Measurements from ENCODE around the gene MCM6. TPM values are rescaled to one million over a fixed set of nuclear protein-coding genes. Genes with fewer than 3 reads are reported as not detected.
"Not testable (repeated sequence)": the region's sequence is repeated elsewhere in the genome, so short reads cannot be mapped to it uniquely, and the experiment has no call there.

MCM6 gene
- total RNA-seq, 1 experiment from 2014 or later = 34.9 TPM

DNA sequence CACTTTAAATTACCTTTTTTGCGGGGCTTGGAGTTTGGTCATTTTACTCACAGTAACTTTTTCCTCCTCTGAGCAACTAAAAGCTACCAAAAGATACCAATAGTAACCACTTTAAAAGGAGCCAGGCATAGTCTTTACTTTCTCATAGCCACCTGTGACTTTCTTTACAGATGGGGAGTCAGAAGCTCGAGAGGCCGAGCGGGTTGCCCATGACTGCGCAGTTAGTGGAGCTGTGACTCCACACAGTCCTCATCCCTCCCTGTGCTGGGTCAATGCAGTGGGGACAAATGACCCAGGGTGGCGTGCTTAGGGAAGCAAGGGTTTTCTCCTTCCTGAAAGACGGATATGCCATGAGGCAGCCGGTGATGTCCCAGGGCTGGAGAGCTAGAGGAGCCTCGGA is 51.1 kb downstream of the MCM6 start:
- Histone ChIP-seq H3K4me1 (replicated peaks) (peaks cover 3% of the 10 kb centered on the region), H3K27ac (no peak overlapping the region), H3K36me3 (no peaks in the 10 kb centered on the region), H3K27me3 (replicated peaks) (no peaks in the 10 kb centered on the region), H3K4me3 (no peak overlapping the region), H3K9me3 (replicated peaks) (no peaks in the 10 kb centered on the region; the same call in 1 of the 2 replicates)
- no peak for DNase-seq (ENCODE audit: low read depth in 1 of 2, low spot score in 2 of 2)

GRCh38 chr2:135822855-135823254 is 53.4 kb downstream of the MCM6 start:
- H3K4me3 ChIP-seq = no peak overlapping the region

GRCh38 chr2:135821190-135821589 is 55.1 kb downstream of the MCM6 start:
- Histone ChIP-seq H3K27ac (no peak overlapping the region), H3K9me3 (replicated peaks) (no peaks in the 10 kb centered on the region; the same call in 1 of the 2 replicates), H3K4me3 (no peak overlapping the region), H3K4me1 (replicated peaks) (peaks cover 17% of the 10 kb centered on the region), H3K36me3 (no peaks in the 10 kb centered on the region), H3K27me3 (replicated peaks) (no peaks in the 10 kb centered on the region)
- no peak for DNase-seq (ENCODE audit: low read depth in 1 of 2, low spot score in 2 of 2)

More at GRCh38 chr2:135822855-135823254, 53.4 kb downstream of the MCM6 start:
- Histone ChIP-seq H3K4me1 (replicated peaks) (peaks cover 14% of the 10 kb centered on the region), H3K27me3 (replicated peaks) (no peaks in the 10 kb centered on the region), H3K36me3 (no peaks in the 10 kb centered on the region), H3K27ac (no peak overlapping the region), H3K9me3 (replicated peaks) (no peaks in the 10 kb centered on the region; the same call in 1 of the 2 replicates)
- no peak for DNase-seq (ENCODE audit: low read depth in 1 of 2, low spot score in 2 of 2)

- Histone ChIP-seq H3K36me3 (no peaks in the 10 kb centered on the region), H3K27me3 (replicated peaks) (no peaks in the 10 kb centered on the region), H3K27ac (no peak overlapping the region), H3K4me1 (replicated peaks) (peaks cover 17% of the 10 kb centered on the region), H3K9me3 (replicated peaks) (peaks cover under 1% of the 10 kb centered on the region; the same call in 1 of the 2 replicates), H3K4me3 (no peak overlapping the region)
- peak; percentile 31 to 56 for DNase-seq (ENCODE audit: low read depth in 1 of 2, low spot score in 2 of 2)
These were observed 56.1 kb downstream of the MCM6 start for GRCh38 chr2:135820003-135820618.

GRCh38 chr2:135818937-135819610 is 57.2 kb downstream of the MCM6 start:
- Histone ChIP-seq H3K4me1 (replicated peaks) (peaks cover 17% of the 10 kb centered on the region), H3K9me3 (replicated peaks) (peaks cover 2% of the 10 kb centered on the region; the same call in 1 of the 2 replicates), H3K27me3 (replicated peaks) (no peaks in the 10 kb centered on the region), H3K4me3 (no peak overlapping the region), H3K36me3 (no peaks in the 10 kb centered on the region), H3K27ac (no peak overlapping the region)
- peak in 1 of 2 experiments; percentile 53 for DNase-seq (ENCODE audit: low read depth in 1 of 2, low spot score in 2 of 2)

GRCh38 chr2:135817951-135818350 is 58.3 kb downstream of the MCM6 start:
- peaks cover 17% of the 10 kb centered on the region for H3K4me1 ChIP-seq (replicated peaks)
- no peak for DNase-seq (ENCODE audit: low read depth in 1 of 2, low spot score in 2 of 2)
- H3K27ac ChIP-seq = no peak overlapping the region
- no peaks in the 10 kb centered on the region for H3K36me3 ChIP-seq
- H3K9me3 ChIP-seq (replicated peaks) = peaks cover 2% of the 10 kb centered on the region; the same call in 1 of the 2 replicates
- no peaks in the 10 kb centered on the region for H3K27me3 ChIP-seq (replicated peaks)
- no peak overlapping the region for H3K4me3 ChIP-seq

- H3K27ac ChIP-seq = no peak overlapping the region
- no peak for DNase-seq (ENCODE audit: low read depth in 1 of 2, low spot score in 2 of 2)
- peaks cover 2% of the 10 kb centered on the region; the same call in 1 of the 2 replicates for H3K9me3 ChIP-seq (replicated peaks)
- H3K4me3 ChIP-seq = no peak overlapping the region
- H3K36me3 ChIP-seq = no peaks in the 10 kb centered on the region
- peaks cover 17% of the 10 kb centered on the region for H3K4me1 ChIP-seq (replicated peaks)
- H3K27me3 ChIP-seq (replicated peaks) = no peaks in the 10 kb centered on the region
These were observed 58.8 kb downstream of the MCM6 start for GRCh38 chr2:135817466-135817865.

GRCh38 chr2:135815269-135815668 is 61.0 kb downstream of the MCM6 start:
- H3K27me3 ChIP-seq (replicated peaks) = no peaks in the 10 kb centered on the region
- H3K9me3 ChIP-seq (replicated peaks) = 0 out of 2 replicates have a peak, but pooled peaks cover 2% of the 10 kb centered on the region
- no peak overlapping the region for H3K4me3 ChIP-seq
- H3K4me1 ChIP-seq (replicated peaks) = peaks cover 15% of the 10 kb centered on the region
- DNase-seq (ENCODE audit: low read depth in 1 of 2, low spot score in 2 of 2) = no peak
- no peaks in the 10 kb centered on the region for H3K36me3 ChIP-seq
- H3K27ac ChIP-seq = no peak overlapping the region

DNA sequence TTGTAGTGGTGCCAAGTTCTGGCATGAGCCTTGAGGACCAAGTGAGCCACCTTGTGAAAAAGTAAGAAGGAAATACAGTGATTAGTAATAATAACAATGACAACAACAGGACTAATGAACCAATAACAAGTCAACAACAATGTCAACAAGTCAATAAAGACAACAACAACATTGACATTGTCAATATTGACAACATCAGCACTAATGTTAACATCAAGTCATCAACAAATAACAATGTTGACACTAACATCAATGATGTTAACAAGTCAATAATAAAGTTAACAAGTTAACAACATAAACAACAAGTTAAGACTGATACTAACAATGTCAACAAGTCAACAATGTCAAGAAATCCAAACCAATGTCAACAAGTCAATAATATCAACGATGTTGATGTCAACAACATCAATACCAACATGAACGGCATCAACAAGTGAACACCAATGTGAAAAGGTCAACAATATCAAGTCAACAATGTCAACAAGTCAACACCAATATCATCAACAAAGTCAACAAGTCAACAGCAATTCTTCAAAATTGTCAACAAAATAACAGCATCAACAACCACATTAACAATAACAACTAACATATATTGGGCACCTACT is 63.2 kb downstream of the MCM6 start:
- Histone ChIP-seq H3K4me1 (replicated peaks) (peaks cover 4% of the 10 kb centered on the region), H3K4me3 (no peak overlapping the region), H3K36me3 (no peaks in the 10 kb centered on the region), H3K27me3 (replicated peaks) (no peaks in the 10 kb centered on the region), H3K27ac (no peak overlapping the region), H3K9me3 (replicated peaks) (peaks cover 2% of the 10 kb centered on the region; the same call in 1 of the 2 replicates)
- DNase-seq (ENCODE audit: low read depth in 1 of 2, low spot score in 2 of 2) = no peak

GRCh38 chr2:135807874-135808273 is 68.4 kb downstream of the MCM6 start:
- not testable (repeated sequence) for H3K4me1 ChIP-seq (replicated peaks); H3K4me3 ChIP-seq

DNA sequence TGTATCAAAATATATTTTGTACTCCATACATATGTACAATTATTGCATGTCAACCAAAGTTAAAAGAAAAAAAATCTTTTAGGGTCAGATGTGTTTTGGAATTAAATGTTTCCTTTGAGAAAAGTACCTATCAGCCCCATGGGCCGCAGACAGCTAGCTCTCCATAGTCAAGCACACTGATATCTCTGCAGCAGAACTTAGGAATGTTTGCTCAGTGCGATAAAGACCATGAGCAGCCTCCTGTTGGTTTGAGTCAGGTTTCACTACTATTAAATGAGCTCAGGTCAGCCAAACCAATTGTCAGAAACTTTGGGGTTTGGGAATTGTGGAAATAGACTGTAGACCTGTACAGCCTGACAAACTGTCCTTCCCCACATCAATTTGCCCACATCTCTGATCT is 73.0 kb downstream of the MCM6 start:
- DNase-seq (ENCODE audit: low read depth in 1 of 2, low spot score in 2 of 2) = no peak
- Histone ChIP-seq H3K27ac (no peak overlapping the region), H3K4me1 (replicated peaks) (no peaks in the 10 kb centered on the region), H3K27me3 (replicated peaks) (no peaks in the 10 kb centered on the region), H3K9me3 (replicated peaks) (peaks cover 15% of the 10 kb centered on the region; the same call in 1 of the 2 replicates), H3K4me3 (no peak overlapping the region), H3K36me3 (no peaks in the 10 kb centered on the region)

More at GRCh38 chr2:135807874-135808273, 68.4 kb downstream of the MCM6 start:
- DNase-seq (ENCODE audit: low read depth in 1 of 2, low spot score in 2 of 2); H3K27me3 ChIP-seq (replicated peaks); H3K36me3 ChIP-seq; H3K27ac ChIP-seq; H3K9me3 ChIP-seq (replicated peaks): not testable (repeated sequence)

GRCh38 chr2:135802350-135802749 is 73.9 kb downstream of the MCM6 start:
- Histone ChIP-seq H3K27me3 (replicated peaks) (no peaks in the 10 kb centered on the region), H3K27ac (no peak overlapping the region), H3K4me1 (replicated peaks) (no peaks in the 10 kb centered on the region), H3K4me3 (no peak overlapping the region), H3K36me3 (no peaks in the 10 kb centered on the region), H3K9me3 (replicated peaks) (peaks cover 15% of the 10 kb centered on the region; the same call in 1 of the 2 replicates)
- DNase-seq (ENCODE audit: low read depth in 1 of 2, low spot score in 2 of 2) = no peak

GRCh38 chr2:135800513-135801460 is 75.5 kb downstream of the MCM6 start:
- Histone ChIP-seq H3K4me1 (replicated peaks) (no peaks in the 10 kb centered on the region), H3K9me3 (replicated peaks) (peaks cover 15% of the 10 kb centered on the region; the same call in 1 of the 2 replicates), H3K36me3 (no peaks in the 10 kb centered on the region), H3K27ac (no peak overlapping the region), H3K4me3 (no peak overlapping the region), H3K27me3 (replicated peaks) (no peaks in the 10 kb centered on the region)
- DNase-seq (ENCODE audit: low read depth in 1 of 2, low spot score in 2 of 2) = no peak
